GM21423 (cell line): ENCODE data around the gene DHX15.

ENCODE experiments used
- ATAC-seq: cut with Tn5 transposase; IDR thresholded peaks from one replicate; pipeline ENCODE4 v1.9.1; 2021; ENCODE audit warnings: mild to moderate bottlenecking, moderate library complexity; ENCODE audit not compliant: unreplicated experiment

DHX15 gene

DNA sequence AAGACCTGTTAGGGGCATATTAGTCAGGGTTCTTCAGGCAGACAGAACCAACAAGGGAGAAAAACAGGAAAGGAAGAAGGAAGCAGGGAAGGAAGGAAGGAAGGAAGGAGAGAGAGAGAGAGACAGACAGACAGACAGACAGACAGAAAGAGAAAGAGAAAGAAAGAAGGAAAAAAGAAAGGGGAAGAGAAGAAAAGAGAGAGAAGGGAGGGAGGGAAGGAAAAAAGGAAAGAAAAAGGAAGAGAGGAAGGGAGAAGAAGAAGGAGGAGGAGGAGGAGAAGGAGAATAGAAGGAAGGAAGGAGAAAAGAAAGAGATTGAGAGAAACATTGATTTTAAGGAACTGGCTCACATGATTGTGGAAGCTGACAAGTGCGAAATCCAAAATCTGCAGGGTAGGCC is 89.0 kb downstream of the DHX15 start:
- ATAC-seq = no peak

- no peak for ATAC-seq
Observed at GRCh38 chr4:24489870-24490269, 94.5 kb downstream of the DHX15 start.

- peak; percentile 89 for ATAC-seq
Observed at GRCh38 chr4:24488399-24489164, 95.8 kb downstream of the DHX15 start.

GRCh38 chr4:24482871-24483270 is 101.5 kb downstream of the DHX15 start:
- ATAC-seq = no peak

- no peak for ATAC-seq
Observed at GRCh38 chr4:24477919-24478318, 106.4 kb downstream of the DHX15 start.
